Psoas muscle (tissue), 8 donors: ENCODE data around the gene ACAD11. TPM values are rescaled to one million over a fixed set of nuclear protein-coding genes. Genes with fewer than 3 reads are reported as not detected.
A peak's percentile ranks its signal among the peaks of the same experiment; 100 is the strongest.

Experiments used
- ATAC-seq, 4 donors: fragments of 200-7000 bp; cut with Tn5 transposase; one replicate each; pipeline ENCODE4 v1.9.1; 2020; ENCODE audit warnings: moderate library complexity in 3 of 4, mild to moderate bottlenecking in 2 of 4
- DNase-seq, 2 donors: peaks; one replicate each; pipeline ENCODE4 v3.0.0-alpha.2; 2020
- H3K27ac ChIP-seq: fragments of 200-600 bp; one replicate; pipeline ENCODE4 v1.8.0; 2022
- H3K27me3 ChIP-seq, 3 donors: fragments of 200-600 bp in 1 of 3; one replicate each; pipeline versions ENCODE4 v1.6.1 to v1.8.0; 2013 to 2022; ENCODE audit warnings: low read length in 2 of 3, mild to moderate bottlenecking in 2 of 3, moderate library complexity in 1 of 3; ENCODE audit not compliant: insufficient read depth in 3 of 3
- H3K36me3 ChIP-seq, 2 donors: fragments of 200-600 bp in 1 of 2; one replicate each; pipeline versions ENCODE4 v1.6.1 to v1.8.0; 2013 to 2022; ENCODE audit warnings: low read depth in 1 of 2, mild to moderate bottlenecking in 1 of 2, moderate library complexity in 1 of 2; ENCODE audit not compliant: insufficient read depth in 1 of 2
- H3K4me1 ChIP-seq: fragments of 200-600 bp; one replicate; pipeline ENCODE4 v1.8.0; 2022
- H3K4me3 ChIP-seq: fragments of 200-600 bp; one replicate; pipeline ENCODE4 v1.8.0; 2022; ENCODE audit warnings: mild to moderate bottlenecking
- H3K9me3 ChIP-seq: fragments of 200-600 bp; one replicate; pipeline ENCODE4 v1.8.0; 2022
- CTCF ChIP-seq: fragments of 200-600 bp; IDR thresholded peaks from one replicate; pipeline ENCODE4 v1.8.0; 2022; ENCODE audit warnings: antibody characterized with exemption
- WGBS, 3 donors: extraction: QIAGEN DNeasy Blood & Tissue Kit; methylation state at CpG; one replicate each; pipeline versions ENCODE4 v1.1.6 to v1.1.7; 2013; 5-methylcytosine and 5-hydroxymethylcytosine counted together
- intact Hi-C, 2 donors: fragments of 100-400 bp; cut with DNase I; formaldehyde crosslinking; loops; one replicate each; pipeline versions ENCODE4 v1.11.0 to v1.14.2; 2022
- polyA plus RNA-seq, 3 donors: library from polyadenylated mRNA; stranded (reverse); fragments of 200-250 nt; gene quantifications; one replicate each; pipeline ENCODE4 v1.2.3, GENCODE V29; 2013
- total RNA-seq, 4 donors: library from RNA; stranded (reverse); fragmentation: NEBNext Ultra II Directional in 2 of 4; extraction: Animal tissue kit (Norgen Biotek cat#: 25700) in 2 of 4; gene quantifications; one replicate each; pipeline versions ENCODE4 v1.2.1 to v1.2.4, GENCODE V29; 2021 to 2023
- donor health status: healthy with polysubstance abuse.
- donor health status: DM: no; HTN: no; CAD: no; lungs with moderate emphysema.
- donor health status: Bipolar disorder and iron deficiency.
- donor health status: healthy.
- donor health status: DM: yes; HTN: yes; CAD: no.
- donor health status: DM: no; HTN: no; CAD: no.
- donor health status: DM: no; HTN: no; CAD: no.
- donor health status: DM: yes; HTN: yes; CAD: no.

ACAD11 gene
- total and polyA plus RNA-seq, 7 donors = 1.8 to 7.5 (median 5.7) TPM

DNA sequence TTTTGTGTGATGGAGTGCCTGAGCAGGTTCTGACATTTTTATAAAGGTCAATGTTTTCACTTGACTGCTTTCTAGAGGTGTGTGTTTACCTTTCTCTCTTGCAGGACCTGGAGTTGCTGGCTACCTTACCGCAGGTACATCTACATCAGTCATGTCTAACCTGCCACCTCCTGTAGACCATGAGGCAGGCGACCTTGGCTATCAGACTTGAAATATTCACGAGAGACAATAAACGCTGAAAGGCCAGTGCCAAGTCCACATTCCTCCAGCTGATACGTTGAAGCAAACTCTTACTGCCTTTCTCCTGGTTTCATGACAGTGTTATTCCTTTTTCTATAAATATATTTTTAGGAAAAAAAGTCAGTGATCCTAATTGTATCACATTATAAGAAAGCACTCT is 121.5 kb downstream of the ACAD11 start:
- no peaks in the 10 kb centered on the region for H3K27me3 ChIP-seq
- H3K36me3 ChIP-seq = peaks cover 12 to 84% of the 10 kb centered on the region in 2 donors
- H3K4me3 ChIP-seq = no peak overlapping the region
- no peaks in the 10 kb centered on the region for H3K9me3 ChIP-seq
- no peak for TF ChIP-seq CTCF
- no peak for DNase-seq
- no peaks in the 10 kb centered on the region for H3K4me1 ChIP-seq
- ATAC-seq = no peak
- WGBS, 3 donors = 70 to 81% (median 75%) methylated on average over 5 of the region's 5 CpGs
- intact Hi-C loops = loop anchor here in 1 of 2 donors (5.0 kb wide), 1 partner anchor 104 kb away; no protein-coding TSS in a partner anchor
- no peak overlapping the region for H3K27ac ChIP-seq

DNA sequence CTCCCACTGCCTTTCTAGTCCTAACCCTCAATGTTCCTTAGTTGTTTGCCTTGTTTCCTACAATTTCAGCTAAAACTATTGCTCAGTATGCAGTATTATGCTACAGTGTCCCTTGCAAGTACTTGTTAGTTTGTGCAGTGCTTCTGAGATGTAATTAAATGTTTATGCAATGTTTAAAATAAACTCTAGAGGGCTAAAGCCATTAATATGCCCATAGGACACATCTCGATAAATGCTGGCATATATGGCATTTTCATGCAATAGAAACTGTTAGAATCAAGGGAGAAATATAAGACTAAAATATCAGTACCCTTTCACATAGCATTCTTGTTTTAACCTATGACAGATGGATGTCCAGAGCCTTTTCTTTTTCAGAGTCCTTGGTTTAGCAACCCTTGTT is 122.3 kb downstream of the ACAD11 start:
- no peak for ATAC-seq
- Histone ChIP-seq H3K27ac (no peak overlapping the region), H3K9me3 (no peaks in the 10 kb centered on the region), H3K4me3 (no peak overlapping the region), H3K27me3 (no peaks in the 10 kb centered on the region), H3K36me3 (peaks cover 12 to 91% of the 10 kb centered on the region in 2 donors), H3K4me1 (no peaks in the 10 kb centered on the region)
- no peak for DNase-seq
- 77 to 95% (median 92%) methylated on average over 1 of the region's 1 CpG for WGBS, 3 donors
- intact Hi-C loops = loop anchor here in 1 of 2 donors (5.0 kb wide), 1 partner anchor 105 kb away; no protein-coding TSS in a partner anchor
- no peak for TF ChIP-seq CTCF

DNA sequence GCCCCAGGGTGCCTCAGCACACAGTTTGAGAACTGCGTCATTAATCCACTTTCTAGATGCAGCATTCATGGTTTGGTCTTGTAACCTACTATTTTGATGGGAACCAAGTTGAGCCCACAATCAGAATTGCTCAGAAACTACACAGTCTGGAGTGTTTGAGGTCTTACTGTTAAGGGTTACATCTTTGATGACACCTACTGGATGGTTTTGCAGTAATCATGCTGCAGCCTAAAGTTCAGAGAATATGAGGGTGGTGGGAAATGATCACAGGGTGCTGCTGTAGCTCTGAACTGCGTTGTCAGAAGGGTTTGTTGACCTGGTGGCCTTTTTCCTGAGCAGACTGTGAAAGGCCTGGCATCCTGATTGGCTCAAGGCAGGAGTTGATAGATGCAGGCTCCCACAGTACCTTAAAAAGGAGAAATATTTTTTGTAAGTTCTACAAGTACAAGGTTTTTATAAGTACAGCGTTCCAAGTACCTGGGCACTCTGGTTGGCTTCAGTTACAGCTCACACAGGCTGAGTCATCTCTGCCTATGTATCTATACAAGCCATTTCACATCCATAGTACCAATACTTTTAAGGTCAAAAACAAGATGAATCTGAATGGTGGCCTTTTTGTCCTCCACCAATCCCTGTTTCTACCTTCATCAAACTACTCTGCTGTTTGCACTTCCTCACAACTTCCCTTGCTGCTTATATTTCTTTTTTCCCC is 123.0 kb downstream of the ACAD11 start:
- Histone ChIP-seq H3K27ac (no peak overlapping the region), H3K4me1 (no peaks in the 10 kb centered on the region), H3K27me3 (no peaks in the 10 kb centered on the region), H3K36me3 (peaks cover 12 to 91% of the 10 kb centered on the region in 2 donors), H3K4me3 (no peak overlapping the region), H3K9me3 (no peaks in the 10 kb centered on the region)
- ATAC-seq (no peak), DNase-seq (no peak)
- WGBS, 3 donors = 90 to 96% (median 95%) methylated on average over 3 of the region's 3 CpGs
- intact Hi-C loops = loop anchor here in 1 of 2 donors (5.0 kb wide), 1 partner anchor 106 kb away; no protein-coding TSS in a partner anchor
- no peak for TF ChIP-seq CTCF

DNA sequence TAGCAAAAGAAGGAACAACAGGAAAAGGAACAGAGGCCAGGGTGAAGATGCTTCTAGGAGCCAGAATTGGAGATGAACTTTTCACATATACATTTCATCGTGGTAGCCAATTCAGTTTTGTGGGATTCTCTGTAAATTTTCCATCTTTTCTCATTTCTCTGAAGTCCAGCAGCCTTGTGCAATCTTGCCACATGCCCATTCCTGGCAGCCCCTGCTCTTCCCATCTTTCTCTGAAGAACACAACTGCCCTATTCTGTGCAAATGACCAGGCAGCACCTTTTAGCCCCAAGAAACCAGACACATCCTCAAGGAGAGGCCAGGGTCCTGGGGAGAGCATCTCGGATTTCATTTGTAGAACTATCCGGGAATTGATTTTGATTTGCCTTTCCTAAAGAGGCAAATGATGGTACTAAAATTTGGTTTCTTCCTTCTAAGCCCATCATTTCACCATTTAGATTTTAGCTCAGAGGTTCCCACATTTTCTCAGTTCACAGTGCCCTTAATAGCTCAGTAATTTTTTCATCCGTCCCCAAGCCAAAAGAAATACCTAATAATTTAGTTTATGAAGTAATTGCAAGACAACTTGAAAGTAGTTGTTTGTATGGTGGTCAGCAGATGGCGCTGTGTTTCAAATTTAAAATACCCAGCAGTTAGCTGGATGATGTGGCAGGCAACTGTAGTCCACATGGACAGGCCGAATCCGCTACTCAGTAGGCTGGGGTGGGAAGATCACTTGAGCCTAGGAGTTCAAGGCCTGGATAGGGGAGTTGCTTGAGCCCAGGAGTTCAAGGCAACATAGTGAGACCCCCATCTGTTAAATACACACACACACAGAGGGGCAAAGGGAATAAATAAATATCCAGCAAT is 123.8 kb downstream of the ACAD11 start:
- H3K36me3 ChIP-seq = peaks cover 14 to 91% of the 10 kb centered on the region in 2 donors
- intact Hi-C loops = loop anchor here (2.0 to 5.0 kb wide), 2 partner anchors 106 to 107 kb away; no protein-coding TSS in a partner anchor

More for the DNA sequence above, 123.8 kb downstream of the ACAD11 start:
- H3K27ac ChIP-seq = no peak overlapping the region
- no peaks in the 10 kb centered on the region for H3K9me3 ChIP-seq
- DNase-seq (peak in 1 of 2 donors; percentile 38), ATAC-seq (peak; percentile 65 to 91 (median 72))
- 59 to 69% (median 68%) methylated on average over 7 of the region's 7 CpGs for whole genome bisulfite sequencing, 3 donors
- H3K27me3 ChIP-seq = no peaks in the 10 kb centered on the region
- H3K4me1 ChIP-seq = no peaks in the 10 kb centered on the region
- TF ChIP-seq CTCF = peak; percentile 72
- H3K4me3 ChIP-seq = no peak overlapping the region
